Epithelial cell of proximal tubule (primary cell): ENCODE data around the gene ZFYVE1. TPM values are rescaled to one million over a fixed set of nuclear protein-coding genes. Genes with fewer than 3 reads are reported as not detected.

Experiments
- DNase-seq: peaks from one replicate; pipeline ENCODE4 v3.0.0-alpha.2; 2011; ENCODE audit warnings: low read depth
- H3K4me3 ChIP-seq: 2 replicates; pipeline ENCODE4 v1.5.1; 2011; ENCODE audit warnings: low read depth, mild to moderate bottlenecking, low read length
- CTCF ChIP-seq: conservative IDR thresholded peaks from 2 replicates; pipeline ENCODE4 v1.5.1; 2012; ENCODE audit warnings: low read depth, mild to moderate bottlenecking, low read length
- total RNA-seq: library from RNA; depleted of rRNA; stranded (reverse); fragments of >200 nt; gene quantifications from 2 replicates; pipeline ENCODE4 v1.2.3, GENCODE V29; 2015

The ZFYVE1 gene
- total RNA-seq, 1 donor from 2014 or later: 10.1 TPM

- H3K4me3 ChIP-seq: no peak overlapping the region
- no peak for TF ChIP-seq CTCF
- no peak for DNase-seq
These were observed 27.6 kb downstream of the ZFYVE1 start for GRCh38 chr14:72999316-72999715.

DNA sequence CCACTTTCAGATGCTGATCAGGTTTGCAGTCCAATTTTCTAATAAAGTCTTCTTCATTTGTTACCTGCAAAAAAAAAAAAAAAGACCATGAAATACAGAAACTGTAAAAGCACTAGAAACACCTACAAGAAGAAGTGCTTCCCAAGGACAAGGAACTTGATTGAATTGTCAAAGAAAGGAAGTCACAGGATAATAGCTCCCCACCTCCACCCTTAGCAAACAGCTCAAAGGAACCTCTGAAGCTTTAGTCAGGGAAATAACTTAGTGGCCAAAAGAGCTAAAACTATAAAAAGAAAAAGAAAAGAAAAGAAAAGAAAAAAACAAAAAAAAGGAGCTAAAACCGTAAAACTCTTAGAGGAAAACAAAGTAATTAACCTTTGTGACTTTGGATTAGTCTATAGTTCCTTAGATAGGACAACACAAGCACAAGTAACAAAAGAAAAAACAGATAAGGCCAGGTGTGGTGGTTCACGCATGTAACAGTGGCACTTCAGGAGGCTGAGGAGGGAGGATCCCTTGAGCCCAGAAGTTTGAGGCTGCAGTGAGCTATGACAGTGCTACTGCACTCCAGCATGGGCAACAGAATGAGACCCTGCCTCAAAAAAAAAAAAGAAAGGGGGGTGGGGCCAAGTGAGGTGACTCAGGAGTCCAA lies 28.5 kb downstream of the ZFYVE1 start:
- TF ChIP-seq CTCF: no peak
- H3K4me3 ChIP-seq: no peak overlapping the region
- DNase-seq: no peak

- TF ChIP-seq CTCF: no peak
- DNase-seq: no peak
- H3K4me3 ChIP-seq: no peak overlapping the region
These were observed 30.0 kb downstream of the ZFYVE1 start for GRCh38 chr14:72996916-72997315.

GRCh38 chr14:72990171-72990570 lies 36.7 kb downstream of the ZFYVE1 start:
- DNase-seq: no peak
- no peak overlapping the region for H3K4me3 ChIP-seq
- TF ChIP-seq CTCF: no peak

DNA sequence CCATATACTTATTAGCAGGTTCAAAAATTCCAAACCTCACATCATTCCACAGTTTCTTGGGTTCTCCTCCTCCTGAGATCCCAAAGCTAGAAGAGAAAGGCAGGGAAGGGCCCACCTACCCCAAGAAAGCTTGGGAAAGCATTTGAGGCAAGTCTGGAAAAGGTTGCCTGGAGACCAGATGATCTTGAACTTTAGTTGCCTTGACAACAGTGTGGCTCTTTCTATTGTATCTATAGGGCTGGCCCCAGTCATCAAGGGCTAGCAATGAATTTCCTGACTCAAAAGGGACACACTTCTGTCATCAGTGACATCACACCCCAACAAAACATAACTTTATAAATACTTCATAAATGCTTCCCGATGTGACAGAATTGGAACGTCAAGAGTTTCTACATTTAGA lies 40.0 kb downstream of the ZFYVE1 start:
- no peak for TF ChIP-seq CTCF
- no peak for DNase-seq
- no peak overlapping the region for H3K4me3 ChIP-seq

- no peak overlapping the region for H3K4me3 ChIP-seq
- DNase-seq: no peak
These were observed 40.7 kb downstream of the ZFYVE1 start for GRCh38 chr14:72986214-72986613.

More at GRCh38 chr14:72986214-72986613, 40.7 kb downstream of the ZFYVE1 start:
- TF ChIP-seq CTCF: no peak
